ENCODE measurements around the gene RPRD1B.

RPRD1B gene

DNA sequence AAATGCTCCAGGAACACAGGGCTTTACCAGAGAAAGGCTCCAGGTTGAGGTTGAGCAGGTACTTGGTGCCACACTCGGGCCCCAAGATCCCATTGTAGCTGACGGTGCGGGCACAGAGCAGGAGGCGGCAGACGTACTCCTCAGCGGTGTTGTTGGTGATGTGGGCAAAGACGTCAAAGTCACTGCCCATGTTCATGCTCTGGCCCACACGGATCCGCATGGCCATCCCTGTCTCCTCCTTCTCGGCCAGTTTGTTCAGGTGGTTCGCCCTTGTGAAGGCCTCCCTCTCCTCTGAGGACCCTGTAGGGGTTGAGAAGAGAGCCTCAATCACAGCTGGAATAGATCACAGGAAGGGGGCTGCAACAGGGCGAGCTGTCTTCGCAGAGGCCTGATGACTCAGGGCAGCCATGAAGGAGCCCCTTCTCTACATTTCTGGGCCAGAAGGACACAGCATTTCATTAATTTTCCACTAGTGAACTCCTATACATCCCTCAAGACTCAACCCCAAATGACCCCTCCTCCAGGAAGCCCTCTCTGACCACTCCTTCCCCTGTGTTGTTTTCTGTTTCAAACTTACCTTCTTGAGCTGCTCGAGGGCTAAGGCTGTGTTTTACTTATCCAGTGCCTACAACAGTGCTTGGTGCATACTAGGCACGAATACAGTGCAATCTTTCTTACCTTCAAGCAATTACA is 104.7 kb downstream of the RPRD1B start:
- no peak for DNase-seq

DNA sequence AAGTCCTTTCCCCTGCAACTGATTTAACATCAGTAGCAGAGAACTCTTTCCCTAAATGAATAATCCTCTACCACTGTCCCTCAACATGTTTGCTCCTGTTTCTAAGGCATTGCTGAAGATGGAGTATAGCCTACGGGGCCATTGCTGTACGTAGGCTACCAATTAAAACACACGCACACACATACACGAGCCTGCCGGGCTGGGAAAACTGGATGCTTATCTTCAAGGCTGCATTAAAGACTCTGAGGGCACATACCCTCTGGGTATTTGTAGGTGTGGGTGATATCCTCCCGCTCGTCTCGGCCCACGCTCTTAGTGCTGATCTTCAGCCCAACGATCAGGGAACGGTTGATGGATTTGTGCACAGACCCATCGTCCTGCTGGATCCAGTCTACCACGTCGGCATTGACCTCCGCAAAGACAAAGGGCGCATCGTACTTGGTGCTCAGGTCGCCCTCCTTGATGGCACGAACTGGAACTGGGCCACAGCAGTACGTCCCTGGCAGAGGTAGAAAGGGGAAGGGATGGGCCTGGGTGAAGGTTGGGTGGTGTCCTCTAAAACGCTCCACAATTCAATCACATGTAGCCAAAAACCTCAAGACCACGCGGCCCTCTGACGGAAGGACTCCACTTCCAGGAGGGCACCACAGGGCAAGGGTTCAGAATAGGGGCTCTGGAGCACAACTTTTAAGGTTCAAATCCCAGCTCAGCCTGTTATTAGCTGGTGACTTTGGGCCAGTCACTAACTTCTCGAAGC is 105.8 kb downstream of the RPRD1B start:
- DNase-seq = no peak

GRCh38 chr20:38139977-38140753 is 106.6 kb downstream of the RPRD1B start:
- DNase-seq = no peak

GRCh38 chr20:38141204-38141888 is 107.8 kb downstream of the RPRD1B start:
- DNase-seq = no peak
